ENCODE data around the gene CERS6. TPM values are rescaled to one million over a fixed set of nuclear protein-coding genes. Genes with fewer than 3 reads are reported as not detected.

Gene CERS6
- total and polyA plus RNA-seq, 2 experiments from 2014 or later = 7.4 to 35.0 TPM

DNA sequence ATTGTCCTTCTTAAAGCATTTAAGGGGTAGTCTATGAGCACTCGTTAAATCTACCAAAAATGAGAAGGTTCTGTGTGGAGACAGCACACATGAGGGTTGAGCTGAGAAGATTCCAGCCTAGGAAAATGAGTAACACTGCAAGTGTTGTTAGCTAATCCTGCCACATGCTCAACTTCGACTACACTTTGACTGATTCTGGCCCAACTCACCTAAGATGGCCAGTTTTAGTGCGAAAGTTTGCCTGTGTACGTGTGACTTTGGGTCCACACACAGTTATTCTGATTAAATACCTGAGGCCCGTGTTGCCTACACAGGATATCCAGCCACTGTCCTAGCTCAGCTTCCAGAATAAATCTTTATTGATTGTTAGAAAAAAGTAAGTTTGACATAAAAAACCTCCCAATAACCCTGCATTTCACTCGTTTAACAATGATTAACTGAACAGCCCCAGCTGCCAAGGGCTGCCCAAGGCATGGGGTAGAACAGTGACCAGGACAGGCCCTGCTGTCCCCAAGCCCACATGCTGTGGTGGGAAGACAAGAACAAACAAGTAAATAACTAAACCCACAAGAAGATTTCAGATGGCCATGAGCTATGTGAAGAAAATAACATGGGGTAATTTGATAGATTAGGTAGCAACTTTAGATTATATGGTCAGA is 14.7 kb upstream of the CERS6 start:
- Mint-ChIP-seq H3K36me3 (ENCODE audit: low read depth) (no peaks in the 10 kb centered on the region; the same call in 2 of the 3 replicates), H3K27me3 (ENCODE audit: insufficient read depth, low read depth, poor library complexity) (peaks cover 2% of the 10 kb centered on the region), H3K9me3 (no peaks in the 10 kb centered on the region; the same call in 2 of the 3 replicates), H3K4me1 (peaks cover 7% of the 10 kb centered on the region), H3K4me3 (no peak overlapping the region), H3K27ac (no peak overlapping the region; the same call in 1 of the 2 replicates)
- ATAC-seq (no peak), DNase-seq (ENCODE audit: low spot score) (no peak)
- Histone ChIP-seq H3K4me3 (no peak overlapping the region), H3K79me2 (replicated peaks; ENCODE audit: insufficient read depth) (no peaks in the 10 kb centered on the region), H3F3A (replicated peaks; ENCODE audit: low read depth) (no peaks in the 10 kb centered on the region), H3K4me1 (ENCODE audit: insufficient read depth) (peaks cover 7% of the 10 kb centered on the region), H4K20me1 (replicated peaks; ENCODE audit: insufficient read depth) (no peaks in the 10 kb centered on the region), H3K36me3 (ENCODE audit: insufficient read depth) (no peaks in the 10 kb centered on the region), H3K9me2 (ENCODE audit: insufficient read depth) (peaks cover 9% of the 10 kb centered on the region), H3K4me2 (no peak overlapping the region), H3K27ac (ENCODE audit: low read depth) (no peak overlapping the region), H3K27me3 (ENCODE audit: insufficient read depth) (no peaks in the 10 kb centered on the region), H2AFZ (no peak overlapping the region)
- no peak for TF ChIP-seq EZH2phosphoT487 (IDR thresholded peaks at IDR 0.05; ENCODE audit: unreplicated experiment)
- TF ChIP-seq ZNF331 (CRISPR knock-in tag; IDR thresholded peaks at IDR 0.05; ENCODE audit: low read depth) = no peak
- no peak for TF ChIP-seq ZNF462 (CRISPR knock-in tag; IDR thresholded peaks at IDR 0.05)
- no peak for TF ChIP-seq JUNB (IDR thresholded peaks at IDR 0.05; ENCODE audit: unreplicated experiment)
- no peak for TF ChIP-seq STAT1 (IDR thresholded peaks at IDR 0.05; ENCODE audit: unreplicated experiment)
- no peak for TF ChIP-seq CREB1 (CRISPR knock-in tag; IDR thresholded peaks at IDR 0.05; ENCODE audit: low read depth)
- TF ChIP-seq ETS1 (IDR thresholded peaks at IDR 0.05) = no peak
- no peak for TF ChIP-seq EZH2 (IDR thresholded peaks at IDR 0.05; ENCODE audit: low read depth, unreplicated experiment)
- TF ChIP-seq ZNF114 (CRISPR knock-in tag; IDR thresholded peaks at IDR 0.05) = no peak
- no peak for TF ChIP-seq NANOG (IDR thresholded peaks at IDR 0.05; ENCODE audit: borderline replicate concordance)
- TF ChIP-seq POLR2AphosphoS5 (IDR thresholded peaks at IDR 0.05; ENCODE audit: low read depth) = no peak
- TF ChIP-seq, protein P1, sequence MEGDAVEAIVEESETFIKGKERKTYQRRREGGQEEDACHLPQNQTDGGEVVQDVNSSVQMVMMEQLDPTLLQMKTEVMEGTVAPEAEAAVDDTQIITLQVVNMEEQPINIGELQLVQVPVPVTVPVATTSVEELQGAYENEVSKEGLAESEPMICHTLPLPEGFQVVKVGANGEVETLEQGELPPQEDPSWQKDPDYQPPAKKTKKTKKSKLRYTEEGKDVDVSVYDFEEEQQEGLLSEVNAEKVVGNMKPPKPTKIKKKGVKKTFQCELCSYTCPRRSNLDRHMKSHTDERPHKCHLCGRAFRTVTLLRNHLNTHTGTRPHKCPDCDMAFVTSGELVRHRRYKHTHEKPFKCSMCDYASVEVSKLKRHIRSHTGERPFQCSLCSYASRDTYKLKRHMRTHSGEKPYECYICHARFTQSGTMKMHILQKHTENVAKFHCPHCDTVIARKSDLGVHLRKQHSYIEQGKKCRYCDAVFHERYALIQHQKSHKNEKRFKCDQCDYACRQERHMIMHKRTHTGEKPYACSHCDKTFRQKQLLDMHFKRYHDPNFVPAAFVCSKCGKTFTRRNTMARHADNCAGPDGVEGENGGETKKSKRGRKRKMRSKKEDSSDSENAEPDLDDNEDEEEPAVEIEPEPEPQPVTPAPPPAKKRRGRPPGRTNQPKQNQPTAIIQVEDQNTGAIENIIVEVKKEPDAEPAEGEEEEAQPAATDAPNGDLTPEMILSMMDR (conservative IDR thresholded peaks at IDR 0.05; ENCODE audit: low read depth in 2 of 2) = no peak
- TF ChIP-seq, protein P2, sequence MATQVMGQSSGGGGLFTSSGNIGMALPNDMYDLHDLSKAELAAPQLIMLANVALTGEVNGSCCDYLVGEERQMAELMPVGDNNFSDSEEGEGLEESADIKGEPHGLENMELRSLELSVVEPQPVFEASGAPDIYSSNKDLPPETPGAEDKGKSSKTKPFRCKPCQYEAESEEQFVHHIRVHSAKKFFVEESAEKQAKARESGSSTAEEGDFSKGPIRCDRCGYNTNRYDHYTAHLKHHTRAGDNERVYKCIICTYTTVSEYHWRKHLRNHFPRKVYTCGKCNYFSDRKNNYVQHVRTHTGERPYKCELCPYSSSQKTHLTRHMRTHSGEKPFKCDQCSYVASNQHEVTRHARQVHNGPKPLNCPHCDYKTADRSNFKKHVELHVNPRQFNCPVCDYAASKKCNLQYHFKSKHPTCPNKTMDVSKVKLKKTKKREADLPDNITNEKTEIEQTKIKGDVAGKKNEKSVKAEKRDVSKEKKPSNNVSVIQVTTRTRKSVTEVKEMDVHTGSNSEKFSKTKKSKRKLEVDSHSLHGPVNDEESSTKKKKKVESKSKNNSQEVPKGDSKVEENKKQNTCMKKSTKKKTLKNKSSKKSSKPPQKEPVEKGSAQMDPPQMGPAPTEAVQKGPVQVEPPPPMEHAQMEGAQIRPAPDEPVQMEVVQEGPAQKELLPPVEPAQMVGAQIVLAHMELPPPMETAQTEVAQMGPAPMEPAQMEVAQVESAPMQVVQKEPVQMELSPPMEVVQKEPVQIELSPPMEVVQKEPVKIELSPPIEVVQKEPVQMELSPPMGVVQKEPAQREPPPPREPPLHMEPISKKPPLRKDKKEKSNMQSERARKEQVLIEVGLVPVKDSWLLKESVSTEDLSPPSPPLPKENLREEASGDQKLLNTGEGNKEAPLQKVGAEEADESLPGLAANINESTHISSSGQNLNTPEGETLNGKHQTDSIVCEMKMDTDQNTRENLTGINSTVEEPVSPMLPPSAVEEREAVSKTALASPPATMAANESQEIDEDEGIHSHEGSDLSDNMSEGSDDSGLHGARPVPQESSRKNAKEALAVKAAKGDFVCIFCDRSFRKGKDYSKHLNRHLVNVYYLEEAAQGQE (IDR thresholded peaks at IDR 0.05; ENCODE audit: unreplicated experiment) = no peak
